ENCODE data around the gene BIRC2.

BIRC2 gene

DNA sequence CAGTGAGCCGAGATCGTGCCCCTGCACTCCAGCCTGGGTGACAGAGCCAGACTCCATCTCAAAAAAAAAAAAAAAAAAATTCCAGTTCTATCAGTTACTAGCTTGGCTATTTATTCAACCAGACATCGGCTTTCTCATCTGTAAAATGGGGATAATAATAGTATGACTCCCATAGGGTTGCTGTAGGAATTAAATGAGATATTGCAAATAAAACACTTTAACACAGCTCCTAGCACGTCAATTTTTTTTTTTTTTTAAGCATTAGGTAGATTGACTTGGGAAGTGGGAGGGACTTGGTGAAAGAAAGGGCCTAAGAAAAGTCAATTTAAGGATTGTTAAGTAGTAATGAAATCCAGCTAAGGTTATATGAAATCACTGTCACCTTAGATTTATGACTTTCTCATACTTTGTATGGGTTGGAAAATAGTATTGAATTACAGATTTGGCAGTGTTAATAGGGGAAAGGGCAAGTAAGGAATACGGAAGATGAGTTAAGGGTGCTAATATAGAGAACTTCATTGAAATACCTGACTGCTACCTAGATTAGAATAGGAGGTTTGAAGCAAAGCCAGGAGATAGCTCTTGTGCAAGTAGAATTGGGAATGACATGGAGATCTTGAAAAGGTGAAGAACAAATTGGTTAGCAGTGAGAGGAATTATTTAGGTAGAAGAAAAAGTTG, 28.8 kb downstream of the BIRC2 start:
- DNase-seq = no peak

DNA sequence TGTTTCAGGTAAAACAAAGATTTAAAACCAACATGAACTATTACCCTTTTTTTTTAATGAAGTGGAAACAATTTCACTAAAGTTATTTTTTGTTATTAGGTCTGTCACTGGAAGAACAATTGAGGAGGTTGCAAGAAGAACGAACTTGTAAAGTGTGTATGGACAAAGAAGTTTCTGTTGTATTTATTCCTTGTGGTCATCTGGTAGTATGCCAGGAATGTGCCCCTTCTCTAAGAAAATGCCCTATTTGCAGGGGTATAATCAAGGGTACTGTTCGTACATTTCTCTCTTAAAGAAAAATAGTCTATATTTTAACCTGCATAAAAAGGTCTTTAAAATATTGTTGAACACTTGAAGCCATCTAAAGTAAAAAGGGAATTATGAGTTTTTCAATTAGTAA, 30.9 kb downstream of the BIRC2 start:
- DNase-seq = no peak

- DNase-seq = no peak
These were observed 31.8 kb downstream of the BIRC2 start for GRCh38 chr11:102378818-102379217.

GRCh38 chr11:102382384-102382783, 35.4 kb downstream of the BIRC2 start:
- DNase-seq = no peak

- DNase-seq = no peak
These were observed 36.8 kb downstream of the BIRC2 start for GRCh38 chr11:102383839-102384238.

DNA sequence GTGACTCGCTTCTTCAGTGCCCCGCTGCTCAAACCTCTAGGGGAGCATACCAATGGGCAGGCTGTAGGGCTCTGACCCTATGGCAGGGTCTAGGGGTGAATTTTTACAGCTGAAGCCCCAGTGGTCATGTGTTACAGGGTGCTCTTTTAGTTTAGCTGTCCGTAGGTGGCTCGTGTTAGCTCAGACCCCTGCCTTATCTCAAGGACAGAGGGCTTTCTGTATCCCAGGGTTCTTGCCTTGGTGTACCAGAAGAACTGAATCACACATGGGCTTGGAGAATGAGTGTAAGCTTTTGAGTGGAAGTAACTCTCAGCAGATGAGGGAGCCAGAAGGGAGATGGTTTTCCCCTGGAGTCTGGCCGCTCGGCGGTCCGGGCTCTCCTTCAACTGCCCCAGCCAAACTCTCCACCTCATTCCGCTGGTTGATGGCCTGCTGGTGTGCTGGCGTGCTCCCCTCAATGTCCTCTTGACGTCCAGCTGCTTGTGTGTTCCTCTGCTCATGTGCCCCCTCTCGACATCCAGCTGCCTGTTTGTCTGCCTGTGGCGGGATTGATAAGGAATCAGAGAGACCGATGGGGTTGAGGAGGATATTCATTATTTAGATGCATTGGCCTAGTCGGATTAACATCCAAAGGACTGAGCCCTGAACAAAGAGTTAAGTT, 37.5 kb downstream of the BIRC2 start:
- DNase-seq = no peak

- DNase-seq = no peak
These were observed 38.3 kb downstream of the BIRC2 start for GRCh38 chr11:102385085-102386007.

GRCh38 chr11:102386136-102386734, 39.2 kb downstream of the BIRC2 start:
- no peak for DNase-seq

DNA sequence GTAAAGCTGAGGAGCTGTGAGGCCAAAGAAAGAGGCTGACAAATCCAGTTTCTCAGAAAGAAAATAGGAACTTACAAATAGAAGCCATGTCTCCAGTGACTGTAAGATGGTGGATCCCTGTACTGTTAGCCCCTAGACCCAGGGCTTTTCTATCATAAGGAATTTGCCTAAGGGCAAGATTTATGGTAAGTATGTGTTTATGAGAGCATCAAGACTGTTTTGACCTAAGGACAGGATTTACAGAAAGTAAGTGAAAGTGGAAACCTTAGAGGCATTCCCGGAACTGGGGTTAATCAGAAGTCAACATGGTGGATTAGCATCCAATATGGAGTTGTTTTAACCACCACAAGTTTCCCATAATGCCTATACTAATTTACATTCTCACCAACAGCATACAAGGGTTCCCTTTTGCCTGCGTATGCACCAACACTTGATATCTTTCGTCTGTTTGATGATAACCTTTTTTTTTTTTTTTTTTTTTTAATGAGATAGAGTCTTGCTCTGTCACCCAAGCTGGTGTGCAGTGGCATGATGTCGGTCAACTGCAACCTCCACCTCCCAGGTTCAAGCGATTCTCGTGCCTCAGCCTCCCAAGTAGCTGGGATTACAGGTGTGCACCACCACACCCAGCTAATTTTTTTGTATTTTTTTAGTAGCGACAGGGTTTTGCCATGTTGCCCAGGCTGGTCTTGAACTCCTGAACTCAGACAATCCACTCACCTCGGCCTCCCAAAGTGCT, 40.2 kb downstream of the BIRC2 start:
- no peak for DNase-seq

DNA sequence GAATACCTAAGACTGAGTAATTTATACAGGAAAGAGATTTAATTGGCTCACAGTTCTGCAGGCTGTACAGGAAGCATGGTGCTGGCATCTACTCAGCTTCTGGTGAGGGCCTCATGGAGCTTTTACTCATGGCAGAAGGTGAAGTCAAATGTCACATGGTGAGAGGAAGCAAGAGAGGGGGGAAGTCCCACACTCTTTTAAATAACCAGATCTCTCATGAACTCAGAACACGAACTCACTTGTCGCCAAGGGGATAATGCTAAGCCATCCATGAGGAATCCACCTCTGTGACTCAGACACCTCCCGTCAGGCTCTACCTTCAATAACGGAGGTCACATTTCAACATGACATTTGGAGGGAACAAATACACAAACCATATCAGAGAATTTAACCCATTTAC, 42.2 kb downstream of the BIRC2 start:
- DNase-seq = no peak

DNA sequence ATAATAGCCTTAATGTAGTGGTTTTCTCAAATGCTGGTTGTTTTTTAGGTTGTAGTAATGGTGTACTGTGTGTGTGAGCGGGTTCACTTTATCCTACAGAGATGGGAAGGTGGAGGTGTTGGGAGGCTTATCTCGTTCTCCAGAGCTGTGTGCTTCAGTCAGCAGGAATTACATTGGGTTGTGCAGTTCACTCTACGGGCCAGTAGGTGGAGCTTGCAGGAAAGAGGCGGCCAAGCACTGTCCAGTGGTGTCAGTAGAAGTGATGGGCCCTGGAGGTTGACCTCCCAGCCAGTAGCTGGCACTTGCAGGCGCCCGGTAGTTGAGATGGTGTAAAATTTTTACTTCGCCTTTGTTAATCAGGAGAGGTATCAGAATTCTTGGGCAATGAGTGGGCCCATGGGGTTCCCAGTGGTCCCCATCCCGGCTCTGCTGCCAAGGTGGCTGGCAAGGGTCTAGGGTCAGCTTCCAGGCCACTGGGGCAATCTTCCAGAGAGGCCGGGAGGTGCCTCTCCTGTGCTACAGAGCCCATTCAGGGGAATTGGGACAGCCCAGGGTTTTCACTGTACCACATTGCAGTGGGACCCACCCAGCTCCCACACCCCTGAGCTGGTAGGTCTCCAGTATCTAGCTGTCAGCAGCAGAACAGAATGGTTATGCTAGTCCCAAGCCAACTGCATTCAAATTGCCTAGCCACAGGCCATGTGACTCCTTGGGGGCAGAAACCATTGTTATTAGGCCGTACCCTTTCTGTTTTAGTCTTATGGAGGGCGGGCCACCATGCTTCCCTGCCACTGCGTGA, 43.9 kb downstream of the BIRC2 start:
- peak; percentile 47 for DNase-seq

GRCh38 chr11:102391549-102392237, 44.7 kb downstream of the BIRC2 start:
- DNase-seq = no peak

DNA sequence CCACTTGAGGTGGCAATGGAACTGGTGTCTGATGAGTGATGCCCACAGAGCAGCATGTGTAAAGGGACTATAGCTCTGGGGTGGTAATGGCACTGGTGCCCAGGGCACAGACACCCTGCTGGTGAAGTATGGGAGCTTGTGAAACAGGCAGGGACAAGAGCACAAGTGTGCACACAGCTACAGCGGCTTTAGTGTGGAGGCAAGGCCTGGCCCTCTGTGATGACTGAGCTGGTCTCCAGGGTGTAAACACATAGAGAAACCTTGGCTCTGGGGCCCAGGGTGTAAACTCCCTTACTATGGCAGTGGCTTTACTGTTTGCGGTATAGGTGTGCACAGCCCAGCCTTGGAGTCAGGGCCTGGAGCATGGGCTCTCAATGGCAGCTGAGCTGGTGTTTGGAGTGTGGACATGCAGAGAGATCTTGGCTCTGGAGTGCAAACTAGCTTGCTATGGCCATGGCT, 46.3 kb downstream of the BIRC2 start:
- DNase-seq = no peak

GRCh38 chr11:102395720-102396393, 48.8 kb downstream of the BIRC2 start:
- no peak for DNase-seq

GRCh38 chr11:102396708-102397563, 49.9 kb downstream of the BIRC2 start:
- DNase-seq = no peak

GRCh38 chr11:102398297-102398696, 51.3 kb downstream of the BIRC2 start:
- DNase-seq = no peak

- DNase-seq = no peak
These were observed 52.2 kb downstream of the BIRC2 start for GRCh38 chr11:102399189-102399588.

GRCh38 chr11:102400603-102401002, 53.6 kb downstream of the BIRC2 start:
- DNase-seq = no peak

DNA sequence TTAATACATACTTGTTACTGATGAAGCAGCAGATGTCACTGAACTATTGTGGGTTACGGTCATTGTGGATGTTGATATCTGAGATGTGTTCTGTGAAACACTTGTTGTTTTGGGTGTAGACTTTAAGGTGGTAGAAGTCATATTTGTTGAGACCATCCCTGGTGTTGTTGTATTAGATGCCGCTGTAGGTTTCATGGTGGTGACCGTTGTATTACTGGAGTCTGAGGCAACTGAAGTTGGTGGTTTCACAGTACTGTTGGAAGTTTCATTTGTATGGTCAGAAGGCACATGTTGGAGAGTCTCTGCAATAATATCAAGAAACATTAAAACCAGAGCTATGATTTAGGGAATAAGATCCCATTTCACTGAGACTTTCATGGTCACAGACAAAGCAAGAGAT, 54.9 kb downstream of the BIRC2 start:
- DNase-seq = no peak

All from NCI-H226 (cell line).